H1 (cell line): ENCODE data around the gene RBM8A. TPM values are rescaled to one million over a fixed set of nuclear protein-coding genes. Genes with fewer than 3 reads are reported as not detected.

Experiments
- polyA plus RNA-seq, 7 experiments: library from polyadenylated mRNA; depleted of rRNA in 3 of 7; stranded (reverse) in 5 of 7; unstranded in 2 of 7; fragments of >200 nt in 5 of 7; fragments of 200-250 nt in 2 of 7; gene quantifications; 1 replicate in 5 of 7; 2 replicates in 1 of 7; 4 replicates in 1 of 7; pipeline versions ENCODE4 v1.2.1 to v1.2.3, GENCODE V29; 2011 to 2013; ENCODE audit warnings: missing spikeins in 2 of 7, mixed read lengths in 2 of 7
- total RNA-seq: library from RNA; stranded (reverse); fragmentation: NEBNext Ultra II Directional; extraction: Animal tissue kit (Norgen Biotek cat#: 25700); gene quantifications from 2 replicates; pipeline ENCODE4 v1.2.1, GENCODE V29; 2021
- TF ChIP-seq, protein P1 (sequence below): IDR thresholded peaks from 2 replicates; pipeline ENCODE4 v1.6.1; 2012; ENCODE audit warnings: inconsistent platforms

The RBM8A gene
- total and polyA plus RNA-seq, 2 of the 8 experiments (the other 6 are each of a cell fraction or from before 2014, with no cell fraction given), result 125 to 216 TPM

DNA sequence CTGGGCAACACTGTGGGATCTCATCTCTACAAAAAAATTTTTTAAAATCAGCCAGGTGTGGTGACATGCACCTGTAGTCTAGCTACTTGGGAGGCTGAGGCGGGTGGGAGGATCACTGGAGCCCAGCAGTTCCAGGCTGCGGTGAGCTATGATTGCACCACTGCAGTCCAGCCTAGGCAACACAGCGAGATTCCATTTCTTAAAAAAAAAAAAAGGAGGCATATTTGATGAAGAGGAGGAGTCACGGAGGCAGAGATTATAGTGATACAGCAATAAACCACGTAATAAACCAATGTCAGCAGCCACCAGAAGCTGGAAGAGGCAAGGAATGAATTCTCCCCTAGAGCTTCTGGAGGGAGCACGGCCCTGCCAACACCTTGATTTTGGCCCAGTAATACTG, 26.6 kb upstream of the RBM8A start (continued):
- TF ChIP-seq, protein P1, sequence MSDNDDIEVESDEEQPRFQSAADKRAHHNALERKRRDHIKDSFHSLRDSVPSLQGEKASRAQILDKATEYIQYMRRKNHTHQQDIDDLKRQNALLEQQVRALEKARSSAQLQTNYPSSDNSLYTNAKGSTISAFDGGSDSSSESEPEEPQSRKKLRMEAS, result no peak
